Hematopoietic multipotent progenitor cell treated with erythropoietin and hydrocortisone succinate and interleukin-3 and kit ligand, for 17 days (in vitro differentiated cells): ENCODE data around the gene SLC3A2.
A peak's percentile ranks its signal among the peaks of the same experiment; 100 is the strongest.
"Not testable (repeated sequence)": the region's sequence is repeated elsewhere in the genome, so short reads cannot be mapped to it uniquely, and the experiment has no call there.

Experiments used
- DNase-seq: peaks from one replicate; pipeline ENCODE4 v3.0.0-alpha.2; 2015; ENCODE audit warnings: low spot score

SLC3A2 gene

DNA sequence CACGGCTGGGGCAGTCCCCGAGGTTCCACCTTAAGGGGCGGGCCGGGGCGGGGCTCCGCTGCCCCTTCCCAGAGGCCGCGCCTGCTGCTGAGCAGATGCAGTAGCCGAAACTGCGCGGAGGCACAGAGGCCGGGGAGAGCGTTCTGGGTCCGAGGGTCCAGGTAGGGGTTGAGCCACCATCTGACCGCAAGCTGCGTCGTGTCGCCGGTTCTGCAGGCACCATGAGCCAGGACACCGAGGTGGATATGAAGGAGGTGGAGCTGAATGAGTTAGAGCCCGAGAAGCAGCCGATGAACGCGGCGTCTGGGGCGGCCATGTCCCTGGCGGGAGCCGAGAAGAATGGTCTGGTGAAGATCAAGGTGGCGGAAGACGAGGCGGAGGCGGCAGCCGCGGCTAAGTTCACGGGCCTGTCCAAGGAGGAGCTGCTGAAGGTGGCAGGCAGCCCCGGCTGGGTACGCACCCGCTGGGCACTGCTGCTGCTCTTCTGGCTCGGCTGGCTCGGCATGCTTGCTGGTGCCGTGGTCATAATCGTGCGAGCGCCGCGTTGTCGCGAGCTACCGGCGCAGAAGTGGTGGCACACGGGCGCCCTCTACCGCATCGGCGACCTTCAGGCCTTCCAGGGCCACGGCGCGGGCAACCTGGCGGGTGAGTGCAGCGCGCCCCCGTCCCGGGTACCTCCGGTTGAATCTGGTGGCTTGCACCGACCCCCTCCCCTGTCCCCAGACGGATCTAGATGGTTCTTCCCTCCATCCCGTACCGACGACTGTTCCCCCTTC, at the start of gene SLC3A2:
TSS of gene SLC3A2 (plus strand) at position 94 of the 776 bp plus-strand sequence. CDS start at position 222, 128 bp downstream.
- DNase-seq = peak; percentile 93

DNA sequence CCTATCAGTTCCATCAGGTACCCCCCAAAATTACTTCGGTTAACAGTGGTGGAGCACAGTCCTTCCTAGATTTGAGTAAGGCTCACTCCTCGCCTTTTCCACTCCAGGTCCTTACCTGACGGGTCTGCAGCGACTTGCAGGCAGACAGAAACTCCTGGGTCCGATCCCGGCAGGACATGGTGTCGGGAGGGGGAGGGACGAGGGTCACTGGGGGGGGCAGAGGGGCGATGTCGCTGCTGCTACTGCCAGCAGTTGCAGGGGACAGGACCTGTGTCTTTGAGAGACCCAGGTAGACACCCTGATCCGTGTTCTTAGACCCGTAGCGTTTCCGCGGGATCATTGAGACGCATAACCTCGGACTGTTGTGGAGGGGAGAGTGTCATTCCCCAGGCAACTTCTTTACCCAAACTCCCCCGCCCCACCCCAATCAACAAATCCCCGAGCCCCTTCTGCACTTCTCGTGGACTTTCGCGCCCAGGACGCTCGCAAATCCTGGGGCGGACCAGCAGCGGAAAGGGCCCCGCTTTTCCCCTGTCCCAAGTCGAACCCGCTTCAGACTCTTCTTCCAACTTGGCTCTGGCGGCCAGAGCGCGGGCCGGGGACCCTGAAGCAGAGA, 49.7 kb upstream of the SLC3A2 start:
- peak; percentile 25 for DNase-seq

DNA sequence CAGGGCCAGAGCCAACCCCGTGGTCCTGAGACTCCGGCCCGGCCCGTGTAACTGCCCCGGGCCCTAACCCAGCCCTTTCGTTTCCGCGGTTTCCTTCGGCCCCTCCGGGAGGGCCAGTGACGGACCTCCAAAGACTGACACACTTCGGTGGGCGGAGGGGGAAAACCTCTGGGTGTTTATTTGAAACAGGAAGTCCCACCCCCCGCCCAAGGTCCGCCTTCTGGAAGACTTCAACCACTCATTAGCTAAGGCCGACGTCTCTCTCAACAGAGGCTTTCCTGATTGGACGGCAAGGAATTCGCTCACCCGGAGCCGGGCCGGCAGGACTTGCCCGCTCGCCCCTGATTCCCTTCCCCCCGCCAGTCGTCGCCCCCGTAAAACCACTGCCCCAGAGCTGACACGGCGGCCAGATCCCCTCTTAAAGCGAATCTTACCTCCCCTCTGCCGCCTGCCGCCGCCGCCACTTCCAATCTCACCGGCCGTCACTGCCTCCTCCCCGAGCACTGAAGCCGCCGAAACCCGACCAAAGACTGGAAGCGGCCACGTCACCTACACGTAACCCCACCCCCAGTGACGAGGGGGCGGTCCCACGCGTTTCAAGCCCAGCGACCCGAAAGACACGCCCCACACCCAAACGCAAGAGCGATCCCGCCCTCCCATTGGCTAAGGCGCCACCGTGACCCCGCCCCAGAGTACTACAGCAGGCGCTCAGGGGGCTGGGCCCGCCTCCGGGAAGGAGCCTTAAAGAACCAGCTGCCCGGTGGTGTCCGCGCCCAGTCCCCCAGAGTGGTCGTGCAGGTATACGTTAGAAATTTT, 49.0 kb upstream of the SLC3A2 start, which contains the start of gene STX5:
TSS of gene STX5 (minus strand) at position 532 of the 816 bp plus-strand sequence. CDS start 808 bp downstream, outside the sequence.
- peak; percentile 100 for DNase-seq

DNA sequence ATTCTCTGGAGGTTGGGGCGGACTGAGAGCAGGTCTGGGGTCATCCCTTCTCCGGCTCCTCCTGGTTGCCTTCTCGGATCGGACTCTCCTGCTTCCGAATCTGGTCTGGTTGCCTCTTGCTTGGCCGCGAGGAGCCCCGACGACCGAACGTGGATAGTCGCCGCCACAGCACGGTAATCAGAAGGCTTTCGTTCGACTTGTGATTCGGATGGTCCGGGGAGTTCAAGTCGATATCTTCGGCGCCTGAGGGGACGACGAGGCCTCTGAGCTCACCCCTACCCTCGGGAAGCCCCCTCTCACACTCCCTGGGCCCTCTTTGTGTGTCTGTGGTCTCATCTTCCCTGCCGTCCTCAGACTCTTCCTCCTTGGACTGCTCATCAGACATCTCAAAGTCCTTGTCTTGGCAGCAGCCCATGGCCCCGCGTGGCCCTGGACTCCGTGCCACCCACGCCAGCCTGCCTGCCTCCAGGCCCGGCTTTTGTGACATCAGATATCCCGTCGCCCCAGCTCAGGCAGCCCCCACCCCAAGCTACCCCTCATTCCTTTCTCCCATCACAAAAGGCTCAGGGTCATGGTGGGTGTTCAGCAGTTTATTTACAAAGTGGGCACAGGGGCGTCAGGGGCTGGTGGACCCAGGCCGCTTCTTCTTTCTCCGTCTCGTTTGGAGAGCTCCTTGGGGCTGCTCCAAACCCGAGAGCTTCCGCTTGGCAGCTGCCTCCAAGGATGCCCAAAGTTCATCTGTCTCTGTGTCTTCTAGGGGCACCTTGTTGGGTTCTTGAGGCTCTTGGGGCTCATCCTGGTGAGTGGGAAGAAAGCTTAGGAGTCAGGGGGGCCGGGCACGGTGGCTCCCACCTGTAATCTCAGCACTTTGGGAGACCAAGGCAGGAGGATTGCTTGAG, 48.1 kb upstream of the SLC3A2 start, which contains the start of gene TEX54:
TSS of gene TEX54 (minus strand) at position 506 of the 899 bp plus-strand sequence.
- peak; percentile 6 for DNase-seq

DNA sequence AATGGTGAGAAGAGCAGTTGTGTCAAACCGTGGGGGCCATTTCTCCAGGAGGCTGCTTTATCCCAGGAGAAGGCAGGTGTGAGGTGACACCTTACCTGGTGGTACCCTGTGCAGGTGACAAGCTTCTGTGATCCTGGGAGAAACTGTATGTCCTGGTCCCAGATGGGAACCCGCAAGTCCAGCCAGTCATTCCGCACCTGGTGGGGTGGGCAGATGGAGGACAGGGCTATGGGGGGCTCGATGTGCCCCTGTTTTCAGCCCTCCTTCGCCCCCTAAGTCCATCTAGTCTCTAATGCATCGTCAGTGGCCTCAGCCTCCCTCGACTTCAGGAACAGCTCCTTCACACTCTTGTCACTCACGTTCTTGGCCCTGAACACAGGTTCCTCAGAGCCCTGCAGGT, 45.4 kb upstream of the SLC3A2 start:
- DNase-seq = no peak

DNA sequence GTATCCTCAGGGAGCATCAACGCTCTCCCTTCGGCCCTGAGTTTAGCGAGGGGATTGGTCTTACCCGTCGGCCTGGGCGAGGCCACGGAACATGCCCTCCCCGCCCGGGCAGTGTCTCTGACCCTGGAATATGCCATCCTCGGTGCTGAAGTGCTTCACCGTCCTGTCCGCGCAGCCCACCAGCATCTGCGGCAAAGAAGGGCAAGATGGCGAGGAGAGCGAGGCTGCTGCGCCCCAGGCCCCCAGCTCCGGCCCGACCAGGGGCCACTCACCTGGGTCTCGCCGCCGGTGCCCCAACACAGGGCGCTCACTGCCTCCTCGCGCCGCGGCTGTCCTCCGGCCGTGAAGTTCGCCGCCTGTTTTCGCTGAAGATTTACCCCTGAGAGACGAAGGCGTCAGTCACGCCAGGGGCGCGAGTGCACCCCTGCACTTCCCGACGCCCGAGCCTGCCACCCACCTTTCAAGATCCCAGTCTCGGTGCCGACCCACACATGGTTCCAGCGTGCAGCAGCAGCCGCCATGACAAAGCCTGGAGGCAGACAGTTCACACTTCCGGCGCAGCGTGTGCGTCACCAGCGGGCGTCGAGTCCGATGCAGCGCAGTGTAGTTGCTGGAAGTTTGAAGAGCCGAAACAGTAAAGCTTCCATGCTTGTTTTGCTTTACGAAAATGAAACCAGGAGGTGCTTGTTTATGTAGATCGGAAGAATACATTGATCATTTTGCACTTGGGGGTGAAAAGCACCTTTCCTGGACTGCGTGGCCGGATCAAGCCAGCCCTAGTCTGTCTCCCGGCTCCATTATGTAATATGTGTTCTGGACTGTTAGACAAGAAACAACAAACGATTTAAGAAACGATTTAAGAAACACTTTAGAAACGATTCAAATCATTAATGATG, 41.4 kb upstream of the SLC3A2 start, which contains the start of gene WDR74:
TSS of gene WDR74 (minus strand) at position 541 of the 896 bp plus-strand sequence. CDS start at position 521, 20 bp downstream.
- DNase-seq = peak; percentile 92

GRCh38 chr11:62840721-62841360, 39.9 kb upstream of the SLC3A2 start:
- not testable (repeated sequence) for DNase-seq

DNA sequence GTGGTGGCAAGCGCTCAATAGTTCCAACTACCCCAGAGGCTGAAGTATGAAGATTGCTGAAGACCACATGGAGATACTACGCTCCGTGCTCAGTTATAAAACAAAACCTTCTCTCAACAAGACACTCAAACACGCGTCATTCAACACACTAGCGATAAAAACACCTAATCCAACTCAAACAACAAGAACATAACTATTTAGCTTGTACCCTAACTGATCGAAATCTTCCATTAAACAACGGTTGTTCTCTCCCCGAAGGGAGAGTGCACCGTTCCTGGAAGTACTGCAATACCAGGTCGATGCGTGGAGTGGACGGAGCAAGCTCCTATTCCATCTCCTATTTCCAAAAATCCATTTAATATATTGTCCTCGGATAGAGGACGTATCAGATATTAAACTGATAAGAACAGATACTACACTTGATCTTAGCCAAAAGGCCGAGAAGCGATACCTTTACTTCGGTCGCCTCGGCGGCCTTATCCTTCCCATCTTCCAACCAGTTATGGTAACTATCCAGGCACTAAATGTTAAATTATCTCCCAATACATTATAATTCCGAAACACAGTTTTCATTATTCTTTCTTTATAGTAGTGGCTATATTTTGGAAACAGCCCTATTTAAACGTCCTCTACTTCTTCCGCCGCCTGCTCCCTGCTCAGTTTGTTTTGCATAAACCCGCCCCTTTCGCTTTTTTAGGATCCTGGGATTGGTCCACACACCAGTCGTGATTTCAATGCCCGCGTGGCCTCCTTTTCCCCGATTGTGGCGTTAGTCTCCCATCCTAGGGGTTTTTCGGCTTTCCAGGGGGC, 39.1 kb upstream of the SLC3A2 start:
- peak; percentile 91 for DNase-seq

DNA sequence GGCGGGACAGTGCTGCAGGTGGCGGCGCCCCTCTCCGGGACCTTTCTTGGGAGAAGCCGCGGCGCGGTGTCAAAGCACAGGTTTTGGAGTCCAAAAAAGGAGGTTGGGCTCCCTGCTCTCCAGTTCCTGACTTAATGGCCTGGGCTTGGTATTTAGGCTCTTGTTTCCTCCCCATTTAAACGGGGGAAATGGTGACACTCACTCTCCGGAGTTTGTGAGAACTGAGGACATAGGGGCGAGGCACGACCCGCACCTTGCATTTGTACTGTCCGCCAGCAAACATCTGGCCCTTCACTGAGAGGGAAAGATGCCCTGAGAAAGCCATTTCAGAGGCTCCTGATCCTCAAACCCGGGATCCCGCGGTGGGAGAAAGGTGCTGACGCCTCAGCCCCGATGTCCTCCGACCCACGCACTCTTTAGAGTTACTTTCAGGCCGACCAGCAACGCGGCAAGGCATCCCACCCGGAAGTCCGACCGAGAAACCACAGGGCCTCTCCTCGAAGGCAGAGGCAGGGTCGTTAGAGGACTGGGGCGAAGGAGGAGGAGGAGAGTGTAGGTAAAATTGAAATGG, 38.4 kb upstream of the SLC3A2 start:
- DNase-seq = no peak

DNA sequence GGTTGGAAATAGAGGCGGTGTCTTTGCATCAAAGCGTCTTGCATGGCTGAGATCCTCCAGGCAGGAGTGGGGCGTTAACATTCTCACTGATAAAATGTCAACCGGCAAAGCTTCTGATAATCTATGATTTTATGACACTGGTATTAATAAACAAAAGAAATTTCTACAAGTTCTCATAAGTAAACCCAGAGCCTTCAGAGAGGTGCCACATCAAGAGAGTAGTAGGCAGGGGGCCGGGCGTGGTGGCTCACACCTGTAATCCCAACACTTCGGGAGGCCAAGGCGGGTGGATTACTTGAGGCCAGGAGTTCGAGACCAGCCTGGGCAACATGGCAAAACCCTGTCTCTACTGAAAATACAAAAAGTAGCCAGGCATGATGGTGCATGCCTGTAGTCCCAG, 37.8 kb upstream of the SLC3A2 start:
- DNase-seq = not testable (repeated sequence)

- no peak for DNase-seq
Observed at GRCh38 chr11:62843466-62843865, 37.2 kb upstream of the SLC3A2 start.

DNA sequence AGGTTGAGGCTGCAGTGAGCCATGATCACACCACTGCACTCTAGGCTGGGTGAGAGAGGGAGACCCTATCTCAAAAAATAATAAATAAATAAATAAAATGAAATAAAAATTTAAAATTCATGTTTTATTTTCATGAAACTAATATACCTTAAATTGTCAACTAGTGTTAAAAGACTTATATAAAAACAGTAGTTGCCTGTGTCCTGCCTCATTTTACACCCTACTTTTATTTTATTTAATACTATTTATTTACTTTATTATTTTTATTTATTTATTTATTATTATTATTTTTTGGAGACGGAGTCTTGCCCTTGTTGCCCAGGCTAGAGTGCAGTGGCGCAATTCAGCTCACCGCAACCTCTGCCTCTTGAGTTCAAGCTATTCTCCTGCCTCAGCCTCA, 36.5 kb upstream of the SLC3A2 start:
- DNase-seq = no peak

GRCh38 chr11:62846177-62846576, 34.5 kb upstream of the SLC3A2 start:
- DNase-seq = no peak

DNA sequence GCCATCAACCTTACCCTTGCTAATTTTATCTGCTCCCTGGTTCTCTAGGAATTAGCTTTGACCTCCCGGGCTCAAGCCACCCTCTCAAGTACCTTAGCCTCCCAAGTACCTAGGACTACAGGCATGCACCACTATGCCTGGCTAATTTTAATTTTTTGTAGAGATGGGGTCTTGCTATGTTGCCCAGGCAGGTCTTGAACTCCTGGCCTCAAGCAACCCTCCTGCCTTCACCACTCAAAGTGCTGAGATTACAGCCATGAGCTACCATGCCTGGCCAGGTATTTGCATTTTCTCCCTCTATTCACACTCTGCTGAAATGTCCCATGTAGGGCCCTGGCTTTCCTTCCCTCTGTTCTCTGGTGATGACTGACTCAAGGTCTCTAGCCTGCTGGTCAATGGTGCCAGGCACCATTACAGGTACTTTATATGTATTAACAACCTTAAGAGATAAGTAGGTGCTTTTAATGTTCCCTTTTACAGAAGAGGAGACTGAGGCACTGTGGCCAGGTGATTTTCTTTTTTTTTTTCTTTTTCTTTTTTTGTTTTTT, 32.9 kb upstream of the SLC3A2 start:
- DNase-seq = no peak

GRCh38 chr11:62850911-62851806, 29.5 kb upstream of the SLC3A2 start:
- no peak for DNase-seq

DNA sequence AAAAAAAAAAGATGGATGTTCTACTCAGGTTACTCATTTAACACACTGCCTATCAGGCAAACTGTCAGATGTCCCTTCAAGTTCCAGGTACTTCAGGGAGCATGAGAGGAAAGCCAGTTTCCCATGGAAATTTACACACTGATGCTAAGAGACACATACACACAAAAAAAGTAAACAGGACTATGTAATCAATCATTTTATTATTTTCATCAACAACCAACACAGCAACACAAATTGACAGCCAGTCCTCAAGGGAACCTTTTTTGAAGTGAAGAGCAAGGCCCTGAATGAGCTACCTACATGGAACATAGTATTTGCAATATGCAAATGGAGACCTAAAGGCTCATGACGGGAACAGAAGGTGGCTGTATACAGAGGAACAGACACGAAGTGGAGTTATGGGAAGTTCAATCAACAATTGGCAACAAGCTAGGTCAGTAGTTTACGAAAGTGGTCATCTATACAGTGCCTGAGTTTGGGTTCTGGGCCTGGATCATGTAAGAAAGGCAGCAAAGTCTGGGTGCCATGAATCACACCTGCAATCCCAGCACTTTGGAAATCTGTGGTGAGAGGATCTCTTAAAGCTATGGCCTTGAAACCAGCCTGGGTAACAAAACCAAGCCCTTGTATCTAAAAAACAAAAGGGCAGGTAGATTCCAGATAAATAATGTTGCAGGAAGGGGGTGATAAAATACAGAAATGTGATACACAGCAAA, 28.7 kb upstream of the SLC3A2 start:
- no peak for DNase-seq
